ENCODE data around the gene DPP10. TPM values are rescaled to one million over a fixed set of nuclear protein-coding genes. Genes with fewer than 3 reads are reported as not detected.

The DPP10 gene
- total and polyA plus RNA-seq, 10 of the 15 experiments (the other 5 are each of a cell fraction or from before 2014, with no cell fraction given): not detected

- BruUV-seq (replicated peaks): no TSS peak
- H3K9ac ChIP-seq (ENCODE audit: control insufficient read depth, insufficient read depth, low read length): no peak overlapping the region
- no peaks in the 10 kb centered on the region for H4K20me1 ChIP-seq (ENCODE audit: control insufficient read depth, insufficient read depth)
- in situ Hi-C loops (cut with MboI): no loop called here
- TF ChIP-seq ATF2 (IDR thresholded peaks at IDR 0.05; ENCODE audit: low read length) (no peak), SREBF2 (IDR thresholded peaks at IDR 0.05; ENCODE audit: low read length) (no peak), BACH1 (IDR thresholded peaks at IDR 0.05; ENCODE audit: borderline replicate concordance) (no peak), RELB (IDR thresholded peaks at IDR 0.05; ENCODE audit: low read depth) (no peak), ZNF592 (IDR thresholded peaks at IDR 0.05) (no peak), POLR2AphosphoS2 (IDR thresholded peaks at IDR 0.05; ENCODE audit: low read depth, low read length) (no peak), PAX8 (IDR thresholded peaks at IDR 0.05) (no peak)
- no peak overlapping the region for H3K27ac ChIP-seq (ENCODE audit: control insufficient read depth, insufficient read depth)
- 0% methylated on average over 4 of the region's 4 CpGs for WGBS (ENCODE audit: insufficient coverage, insufficient replicate concordance, low lambda C conversion rate, missing lambda C conversion rate)
- no peak for FAIRE-seq
- SMC1A ChIA-PET (ENCODE audit: uncharacterized antibody, unreplicated experiment): no interaction called here
- no peaks in the 10 kb centered on the region for H3K36me3 ChIP-seq (ENCODE audit: control insufficient read depth in 2 of 2, insufficient read depth in 2 of 2, low read length in 1 of 2)
- H3K79me2 ChIP-seq (ENCODE audit: control insufficient read depth, insufficient read depth, low read length): no peaks in the 10 kb centered on the region
- ATAC-seq: no peak
- DNase-seq (ENCODE audit: low read depth, low spot score): no peak
- no peak overlapping the region for H2AFZ ChIP-seq (ENCODE audit: control insufficient read depth, low read depth, low read length)
- CTCF ChIA-PET: no interaction called here
- no peak overlapping the region for H3K4me3 ChIP-seq
- intact Hi-C loops (cut with micrococcal nuclease; ENCODE audit: unreplicated experiment): no loop called here
- no peaks in the 10 kb centered on the region for H3K4me1 ChIP-seq (ENCODE audit: control insufficient read depth, insufficient read depth, low read length)
- no peaks in the 10 kb centered on the region for H3K27me3 ChIP-seq (replicated peaks in 1 of 2; ENCODE audit: control insufficient read depth in 2 of 2, insufficient read depth in 2 of 2, low read length in 1 of 2)
- H3K9me3 ChIP-seq (replicated peaks; ENCODE audit: control insufficient read depth, insufficient read depth, low read length): no peaks in the 10 kb centered on the region
- POLR2A ChIA-PET: no interaction called here
- RAD21 ChIA-PET (ENCODE audit: unreplicated experiment): no interaction called here
- no peak overlapping the region for H3K4me2 ChIP-seq (ENCODE audit: control insufficient read depth, insufficient read depth)
Observed at GRCh38 chr2:114728372-114728771, 285.9 kb downstream of the DPP10 start.

Measured in GM12878 (cell line).